ENCODE results near the gene DHX15.
A peak's percentile ranks its signal among the peaks of the same experiment; 100 is the strongest.

DNA sequence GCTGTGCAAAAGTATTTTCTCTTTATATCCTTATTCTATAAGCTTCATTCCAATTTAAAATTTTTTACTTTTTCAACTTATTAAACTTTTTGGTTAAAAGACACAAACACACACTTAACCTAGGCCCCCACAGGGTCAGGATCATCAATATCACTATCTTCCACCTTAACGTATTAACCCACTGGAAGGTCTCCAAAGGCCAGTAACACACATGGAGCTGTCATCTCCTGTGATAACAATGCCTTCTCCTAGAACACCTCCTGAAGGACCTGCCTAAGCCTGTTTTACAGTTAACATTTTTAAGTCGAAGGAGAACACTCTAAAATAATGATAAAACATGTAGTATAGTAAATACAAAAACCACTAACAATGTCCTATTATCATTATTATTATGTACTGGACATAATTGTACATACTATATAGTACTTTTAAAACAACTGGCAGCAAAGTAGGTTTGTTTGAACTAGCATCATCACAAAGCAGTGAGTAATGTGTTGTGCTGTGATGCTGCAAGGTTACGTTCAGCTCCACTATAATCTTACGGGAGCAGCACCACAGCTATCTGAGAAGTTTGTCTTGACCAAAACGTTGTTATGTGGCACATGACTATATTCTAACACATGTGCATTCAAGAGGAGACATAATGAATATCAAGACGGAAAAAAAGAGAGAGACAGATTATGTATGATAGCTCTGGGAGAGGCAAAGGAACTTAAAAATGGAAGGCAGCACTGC lies 33.7 kb downstream of the DHX15 start:
- TF ChIP-seq, protein P1, sequence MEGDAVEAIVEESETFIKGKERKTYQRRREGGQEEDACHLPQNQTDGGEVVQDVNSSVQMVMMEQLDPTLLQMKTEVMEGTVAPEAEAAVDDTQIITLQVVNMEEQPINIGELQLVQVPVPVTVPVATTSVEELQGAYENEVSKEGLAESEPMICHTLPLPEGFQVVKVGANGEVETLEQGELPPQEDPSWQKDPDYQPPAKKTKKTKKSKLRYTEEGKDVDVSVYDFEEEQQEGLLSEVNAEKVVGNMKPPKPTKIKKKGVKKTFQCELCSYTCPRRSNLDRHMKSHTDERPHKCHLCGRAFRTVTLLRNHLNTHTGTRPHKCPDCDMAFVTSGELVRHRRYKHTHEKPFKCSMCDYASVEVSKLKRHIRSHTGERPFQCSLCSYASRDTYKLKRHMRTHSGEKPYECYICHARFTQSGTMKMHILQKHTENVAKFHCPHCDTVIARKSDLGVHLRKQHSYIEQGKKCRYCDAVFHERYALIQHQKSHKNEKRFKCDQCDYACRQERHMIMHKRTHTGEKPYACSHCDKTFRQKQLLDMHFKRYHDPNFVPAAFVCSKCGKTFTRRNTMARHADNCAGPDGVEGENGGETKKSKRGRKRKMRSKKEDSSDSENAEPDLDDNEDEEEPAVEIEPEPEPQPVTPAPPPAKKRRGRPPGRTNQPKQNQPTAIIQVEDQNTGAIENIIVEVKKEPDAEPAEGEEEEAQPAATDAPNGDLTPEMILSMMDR (conservative IDR thresholded peaks at IDR 0.05; ENCODE audit: low read depth in 2 of 2) = no peak
- TF ChIP-seq, protein P2, sequence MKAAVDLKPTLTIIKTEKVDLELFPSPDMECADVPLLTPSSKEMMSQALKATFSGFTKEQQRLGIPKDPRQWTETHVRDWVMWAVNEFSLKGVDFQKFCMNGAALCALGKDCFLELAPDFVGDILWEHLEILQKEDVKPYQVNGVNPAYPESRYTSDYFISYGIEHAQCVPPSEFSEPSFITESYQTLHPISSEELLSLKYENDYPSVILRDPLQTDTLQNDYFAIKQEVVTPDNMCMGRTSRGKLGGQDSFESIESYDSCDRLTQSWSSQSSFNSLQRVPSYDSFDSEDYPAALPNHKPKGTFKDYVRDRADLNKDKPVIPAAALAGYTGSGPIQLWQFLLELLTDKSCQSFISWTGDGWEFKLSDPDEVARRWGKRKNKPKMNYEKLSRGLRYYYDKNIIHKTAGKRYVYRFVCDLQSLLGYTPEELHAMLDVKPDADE (IDR thresholded peaks at IDR 0.05) = no peak
- TF ChIP-seq, protein P3, sequence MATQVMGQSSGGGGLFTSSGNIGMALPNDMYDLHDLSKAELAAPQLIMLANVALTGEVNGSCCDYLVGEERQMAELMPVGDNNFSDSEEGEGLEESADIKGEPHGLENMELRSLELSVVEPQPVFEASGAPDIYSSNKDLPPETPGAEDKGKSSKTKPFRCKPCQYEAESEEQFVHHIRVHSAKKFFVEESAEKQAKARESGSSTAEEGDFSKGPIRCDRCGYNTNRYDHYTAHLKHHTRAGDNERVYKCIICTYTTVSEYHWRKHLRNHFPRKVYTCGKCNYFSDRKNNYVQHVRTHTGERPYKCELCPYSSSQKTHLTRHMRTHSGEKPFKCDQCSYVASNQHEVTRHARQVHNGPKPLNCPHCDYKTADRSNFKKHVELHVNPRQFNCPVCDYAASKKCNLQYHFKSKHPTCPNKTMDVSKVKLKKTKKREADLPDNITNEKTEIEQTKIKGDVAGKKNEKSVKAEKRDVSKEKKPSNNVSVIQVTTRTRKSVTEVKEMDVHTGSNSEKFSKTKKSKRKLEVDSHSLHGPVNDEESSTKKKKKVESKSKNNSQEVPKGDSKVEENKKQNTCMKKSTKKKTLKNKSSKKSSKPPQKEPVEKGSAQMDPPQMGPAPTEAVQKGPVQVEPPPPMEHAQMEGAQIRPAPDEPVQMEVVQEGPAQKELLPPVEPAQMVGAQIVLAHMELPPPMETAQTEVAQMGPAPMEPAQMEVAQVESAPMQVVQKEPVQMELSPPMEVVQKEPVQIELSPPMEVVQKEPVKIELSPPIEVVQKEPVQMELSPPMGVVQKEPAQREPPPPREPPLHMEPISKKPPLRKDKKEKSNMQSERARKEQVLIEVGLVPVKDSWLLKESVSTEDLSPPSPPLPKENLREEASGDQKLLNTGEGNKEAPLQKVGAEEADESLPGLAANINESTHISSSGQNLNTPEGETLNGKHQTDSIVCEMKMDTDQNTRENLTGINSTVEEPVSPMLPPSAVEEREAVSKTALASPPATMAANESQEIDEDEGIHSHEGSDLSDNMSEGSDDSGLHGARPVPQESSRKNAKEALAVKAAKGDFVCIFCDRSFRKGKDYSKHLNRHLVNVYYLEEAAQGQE (IDR thresholded peaks at IDR 0.05; ENCODE audit: unreplicated experiment) = no peak
- TF ChIP-seq EZH2 (IDR thresholded peaks at IDR 0.05; ENCODE audit: low read depth, unreplicated experiment) = no peak
- no peak for TF ChIP-seq CREB1 (CRISPR knock-in tag; IDR thresholded peaks at IDR 0.05; ENCODE audit: low read depth)
- TF ChIP-seq EZH2phosphoT487 (IDR thresholded peaks at IDR 0.05; ENCODE audit: unreplicated experiment) = no peak
- TF ChIP-seq POLR2AphosphoS5 (IDR thresholded peaks at IDR 0.05; ENCODE audit: low read depth) = 0 out of 2 replicates have a peak, but pooled peaks have one; percentile 13
- no peak for TF ChIP-seq ZNF331 (CRISPR knock-in tag; IDR thresholded peaks at IDR 0.05; ENCODE audit: low read depth)
- no peak for TF ChIP-seq JUNB (IDR thresholded peaks at IDR 0.05; ENCODE audit: unreplicated experiment)

Data from GM23338 (cell line).